HepG2 (cell line): ENCODE results near the gene TXNDC11. TPM values are rescaled to one million over a fixed set of nuclear protein-coding genes. Genes with fewer than 3 reads are reported as not detected.

ENCODE experiments used
- ATAC-seq: fragments of 200-7000 bp; cut with Tn5 transposase; 3 replicates; pipeline ENCODE4 v1.9.1; 2020; ENCODE audit warnings: mild to moderate bottlenecking, moderate library complexity
- BruUV-seq: library from RNA; stranded (reverse); fragments of 400-500 nt; replicated peaks from 2 replicates; lab custom pipeline; 2021; lab: Mats Ljungman, UMichigan
- CTCF ChIA-PET: fragments of 300-600 bp; formaldehyde crosslinking; extraction: SDS; loops from one replicate; lab custom pipeline; 2021; ENCODE audit warnings: low total read pairs, inconsistent platforms, low intra/inter-chr PET ratio; lab: Yijun Ruan, JAX
- POLR2A ChIA-PET: fragments of 350-600 bp; sonication (Branson Sonifier 250); formaldehyde crosslinking; loops from one replicate; lab custom pipeline; 2020; ENCODE audit warnings: antibody characterized with exemption, inconsistent platforms; lab: Yijun Ruan, JAX
- DNase-seq: peaks from one replicate; pipeline ENCODE4 v3.0.0-alpha.2; 2015; ENCODE audit warnings: low spot score
- FAIRE-seq: peaks from 3 replicates; lab custom pipeline; 2011; peaks lifted over from hg19 to GRCh38; lab: Jason Lieb, UNC
- H2AFZ ChIP-seq: one replicate; pipeline ENCODE4 v1.6.1; 2011; ENCODE audit warnings: low read length, inconsistent platforms
- H3K27ac ChIP-seq: fragments of 300-600 bp; 3 replicates; pipeline ENCODE4 v1.8.0; 2011; ENCODE audit warnings: mixed run types, mild to moderate bottlenecking, mixed read lengths, low read length, inconsistent platforms; ENCODE audit not compliant: insufficient read depth; ENCODE audit errors: extremely low read length
- H3K27me3 ChIP-seq, 2 experiments: fragments of 200-600 bp in 1 of 2; 2 replicates in 1 of 2; 3 replicates in 1 of 2; pipeline versions ENCODE4 v1.6.0 to v1.8.0; 2011; ENCODE audit warnings: low read length in 2 of 2, mild to moderate bottlenecking in 2 of 2, moderate library complexity in 2 of 2, inconsistent platforms in 1 of 2; ENCODE audit not compliant: insufficient read depth in 2 of 2, control insufficient read depth in 1 of 2
- H3K36me3 ChIP-seq, 2 experiments: fragments of 200-600 bp in 1 of 2; replicated peaks in 1 of 2; 2 replicates in 1 of 2; 3 replicates in 1 of 2; pipeline versions ENCODE4 v1.5.1 to v1.8.0; 2011; ENCODE audit warnings: low read length in 2 of 2, inconsistent platforms in 1 of 2; ENCODE audit not compliant: insufficient read depth in 2 of 2, control insufficient read depth in 1 of 2
- H3K4me1 ChIP-seq: 2 replicates; pipeline ENCODE4 v1.5.1; 2012; ENCODE audit warnings: low read length, inconsistent platforms; ENCODE audit not compliant: insufficient read depth
- H3K4me2 ChIP-seq: 2 replicates; pipeline ENCODE4 v1.6.0; 2011; ENCODE audit warnings: low read depth, low read length, inconsistent platforms
- H3K4me3 ChIP-seq, 3 experiments: fragments of 200-600 bp in 1 of 3; sonication (generic), shearing (Covaris generic) in 1 of 3; replicated peaks in 1 of 3; 2 replicates each; pipeline ENCODE4 v1.5.1; 2011 to 2016; ENCODE audit warnings: low read length in 3 of 3, inconsistent platforms in 2 of 3, low read depth in 2 of 3, mild to moderate bottlenecking in 2 of 3, control low read depth in 1 of 3, mixed read lengths in 1 of 3; ENCODE audit not compliant: insufficient read depth in 1 of 3
- H3K79me2 ChIP-seq: one replicate; pipeline ENCODE4 v1.6.1; 2011; ENCODE audit warnings: low read length, inconsistent platforms; ENCODE audit not compliant: insufficient read depth
- H3K9ac ChIP-seq: 2 replicates; pipeline ENCODE4 v1.6.0; 2011; ENCODE audit warnings: mild to moderate bottlenecking, low read depth, low read length, inconsistent platforms; ENCODE audit not compliant: insufficient read depth
- H3K9me3 ChIP-seq: 2 replicates; pipeline ENCODE4 v1.5.1; 2012; ENCODE audit warnings: mild to moderate bottlenecking, low read length
- H4K20me1 ChIP-seq: 2 replicates; pipeline ENCODE4 v1.6.0; 2011; ENCODE audit warnings: inconsistent platforms, mild to moderate bottlenecking, low read length, moderate library complexity; ENCODE audit not compliant: insufficient read depth
- GATA4 ChIP-seq: sonication (generic); IDR thresholded peaks from 2 replicates; pipeline ENCODE4 v1.6.1; 2016; ENCODE audit warnings: antibody characterized with exemption, low read depth, borderline replicate concordance
- SP5 ChIP-seq: IDR thresholded peaks from 2 replicates; pipeline ENCODE4 v1.6.1; 2016; ENCODE audit warnings: low read depth, borderline replicate concordance
- SRSF1 ChIP-seq: fragments of 200-400 bp; formaldehyde crosslinking; optimal IDR thresholded peaks from 2 replicates; pipeline ENCODE3; 2017; ENCODE audit warnings: mild to moderate bottlenecking, low read depth, low read length, moderate library complexity
- ZNF777 ChIP-seq: sonication (generic); formaldehyde crosslinking; IDR thresholded peaks from 2 replicates; pipeline ENCODE4 v1.4.0; 2020; ENCODE audit warnings: missing genetic modification reagents
- WGBS: methylation state at CpG from one replicate; pipeline ENCODE4 v1.1.6; 2017; ENCODE audit warnings: low lambda C conversion rate; 5-methylcytosine and 5-hydroxymethylcytosine counted together
- in situ Hi-C: cut with HindIII; loops from 2 replicates; pipeline ENCODE4 v1.10.0; 2017; ENCODE audit warnings: low pct_unique_long_range_greater_than_20kb; ENCODE audit not compliant: extremely low pct_ligation_motif_present
- intact Hi-C: fragments of 100-400 bp; cut with micrococcal nuclease; formaldehyde crosslinking; loops from one replicate; pipeline ENCODE4 v1.10.0; 2022; ENCODE audit not compliant: unreplicated experiment
- polyA plus RNA-seq, 8 experiments: library from polyadenylated mRNA; depleted of rRNA in 3 of 8; stranded (reverse) in 7 of 8; unstranded in 1 of 8; fragments of >200 nt; fragmentation: Illumina TruSeq in 4 of 8; extraction: Trizol in 4 of 8; gene quantifications; 2 replicates each; pipeline versions ENCODE4 v1.2.1 to v1.2.3, GENCODE V29; 2011 to 2016; ENCODE audit warnings: low read depth in 4 of 8, missing spikeins in 1 of 8, mixed read lengths in 1 of 8; ENCODE audit not compliant: insufficient read depth in 1 of 8
- total RNA-seq, 5 experiments: library from RNA; depleted of rRNA; stranded (reverse); fragments of >200 nt; fragmentation: Illumina TruSeq; extraction: Trizol; gene quantifications; 2 replicates each; pipeline ENCODE4 v1.2.3, GENCODE V29; 2016; ENCODE audit warnings: low read depth in 1 of 5
- TF ChIP-seq, protein P1 (sequence below): sonication (generic); formaldehyde crosslinking; IDR thresholded peaks from 2 replicates; pipeline ENCODE4 v1.5.1; 2020; ENCODE audit warnings: missing genetic modification reagents, mild to moderate bottlenecking, borderline replicate concordance
- TF ChIP-seq, protein P2 (sequence below): IDR thresholded peaks from 2 replicates; pipeline ENCODE4 v1.6.1; 2016

Gene TXNDC11
- total and polyA plus RNA-seq, 2 of the 13 experiments (the other 11 are each of a cell fraction or from before 2014, with no cell fraction given) = 74.9 to 123 TPM

GRCh38 chr16:11781773-11782172, 39.1 kb upstream of the TXNDC11 start:
- BruUV-seq = no TSS peak
- Histone ChIP-seq H3K4me2 (no peak overlapping the region), H3K79me2 (peaks cover 57% of the 10 kb centered on the region), H3K4me3 (no peak overlapping the region), H2AFZ (no peak overlapping the region), H3K9me3 (no peaks in the 10 kb centered on the region), H3K9ac (0 out of 2 replicates have a peak overlapping the region, but pooled peaks have one; percentile 6), H3K36me3 (peaks cover 9 to 42% of the 10 kb centered on the region in 2 experiments), H4K20me1 (peaks cover 7% of the 10 kb centered on the region; the same call in 1 of the 2 replicates), H3K27me3 (no peaks in the 10 kb centered on the region), H3K27ac (peak overlapping the region; percentile 22), H3K4me1 (peaks cover 52% of the 10 kb centered on the region)
- ChIA-PET CTCF (no interaction called here), POLR2A (interaction anchor here (1.6 to 3.3 kb wide), 3 partner anchors 10 to 39 kb away, joined by 6 to 21 read pairs (median 16); partner anchors contain the start of genes TXNDC11 and ZC3H7A)
- DNase-seq (no peak), FAIRE-seq (no peak), ATAC-seq (no peak)
- in situ Hi-C loops (no loop called here), intact Hi-C loops (loop anchor here (2.0 kb wide), 1 partner anchor 71 kb away; no protein-coding TSS in a partner anchor)
- TF ChIP-seq GATA4 (no peak), SP5 (CRISPR knock-in tag) (no peak), SRSF1 (no peak), ZNF777 (CRISPR knock-in tag) (peak; percentile 20; the same call in 1 of the 2 replicates)
- TF ChIP-seq, protein P1, sequence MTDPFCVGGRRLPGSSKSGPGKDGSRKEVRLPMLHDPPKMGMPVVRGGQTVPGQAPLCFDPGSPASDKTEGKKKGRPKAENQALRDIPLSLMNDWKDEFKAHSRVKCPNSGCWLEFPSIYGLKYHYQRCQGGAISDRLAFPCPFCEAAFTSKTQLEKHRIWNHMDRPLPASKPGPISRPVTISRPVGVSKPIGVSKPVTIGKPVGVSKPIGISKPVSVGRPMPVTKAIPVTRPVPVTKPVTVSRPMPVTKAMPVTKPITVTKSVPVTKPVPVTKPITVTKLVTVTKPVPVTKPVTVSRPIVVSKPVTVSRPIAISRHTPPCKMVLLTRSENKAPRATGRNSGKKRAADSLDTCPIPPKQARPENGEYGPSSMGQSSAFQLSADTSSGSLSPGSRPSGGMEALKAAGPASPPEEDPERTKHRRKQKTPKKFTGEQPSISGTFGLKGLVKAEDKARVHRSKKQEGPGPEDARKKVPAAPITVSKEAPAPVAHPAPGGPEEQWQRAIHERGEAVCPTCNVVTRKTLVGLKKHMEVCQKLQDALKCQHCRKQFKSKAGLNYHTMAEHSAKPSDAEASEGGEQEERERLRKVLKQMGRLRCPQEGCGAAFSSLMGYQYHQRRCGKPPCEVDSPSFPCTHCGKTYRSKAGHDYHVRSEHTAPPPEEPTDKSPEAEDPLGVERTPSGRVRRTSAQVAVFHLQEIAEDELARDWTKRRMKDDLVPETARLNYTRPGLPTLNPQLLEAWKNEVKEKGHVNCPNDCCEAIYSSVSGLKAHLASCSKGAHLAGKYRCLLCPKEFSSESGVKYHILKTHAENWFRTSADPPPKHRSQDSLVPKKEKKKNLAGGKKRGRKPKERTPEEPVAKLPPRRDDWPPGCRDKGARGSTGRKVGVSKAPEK (CRISPR knock-in tag) = no peak
- TF ChIP-seq, protein P2, sequence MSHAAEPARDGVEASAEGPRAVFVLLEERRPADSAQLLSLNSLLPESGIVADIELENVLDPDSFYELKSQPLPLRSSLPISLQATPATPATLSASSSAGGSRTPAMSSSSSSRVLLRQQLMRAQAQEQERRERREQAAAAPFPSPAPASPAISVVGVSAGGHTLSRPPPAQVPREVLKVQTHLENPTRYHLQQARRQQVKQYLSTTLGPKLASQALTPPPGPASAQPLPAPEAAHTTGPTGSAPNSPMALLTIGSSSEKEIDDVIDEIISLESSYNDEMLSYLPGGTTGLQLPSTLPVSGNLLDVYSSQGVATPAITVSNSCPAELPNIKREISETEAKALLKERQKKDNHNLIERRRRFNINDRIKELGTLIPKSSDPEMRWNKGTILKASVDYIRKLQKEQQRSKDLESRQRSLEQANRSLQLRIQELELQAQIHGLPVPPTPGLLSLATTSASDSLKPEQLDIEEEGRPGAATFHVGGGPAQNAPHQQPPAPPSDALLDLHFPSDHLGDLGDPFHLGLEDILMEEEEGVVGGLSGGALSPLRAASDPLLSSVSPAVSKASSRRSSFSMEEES (CRISPR knock-in tag) = no peak
- 85% methylated on average over 5 of the region's 5 CpGs for WGBS
